Measurements from ENCODE around the gene NEK4.

GRCh38 chr3:52752045-52752660, 18.6 kb downstream of the NEK4 start:
- TF ChIP-seq CTCF (IDR thresholded peaks at IDR 0.05): no peak
- no peak for TF ChIP-seq POLR2A (IDR thresholded peaks at IDR 0.05)
